GM06990 (cell line): ENCODE results near the gene ZNF579.
"Not testable (repeated sequence)": the region's sequence is repeated elsewhere in the genome, so short reads cannot be mapped to it uniquely, and the experiment has no call there.

Experiments
- DNase-seq: peaks from one replicate; pipeline ENCODE4 v3.0.0-alpha.2; 2011; ENCODE audit not compliant: insufficient read length; ENCODE audit errors: extremely low read depth
- H3K27me3 ChIP-seq: replicated peaks from 2 replicates; pipeline ENCODE4 v1.6.0; 2011; ENCODE audit warnings: low read length; ENCODE audit not compliant: control insufficient read depth, insufficient read depth
- H3K36me3 ChIP-seq: 2 replicates; pipeline ENCODE4 v1.5.1; 2011; ENCODE audit warnings: low read length; ENCODE audit not compliant: control insufficient read depth, insufficient read depth
- H3K4me3 ChIP-seq: replicated peaks from 2 replicates; pipeline ENCODE4 v1.5.1; 2011; ENCODE audit warnings: low read depth, mild to moderate bottlenecking, control low read depth, low read length
- TF ChIP-seq, protein P1 (sequence below): IDR thresholded peaks from 2 replicates; pipeline ENCODE4 v1.5.1; 2011; ENCODE audit warnings: low read length, control low read depth, mild to moderate bottlenecking, inconsistent platforms; ENCODE audit not compliant: insufficient read depth, poor library complexity, severe bottlenecking

Gene ZNF579

GRCh38 chr19:55535173-55535964, 45.3 kb downstream of the ZNF579 start:
- TF ChIP-seq, protein P1, sequence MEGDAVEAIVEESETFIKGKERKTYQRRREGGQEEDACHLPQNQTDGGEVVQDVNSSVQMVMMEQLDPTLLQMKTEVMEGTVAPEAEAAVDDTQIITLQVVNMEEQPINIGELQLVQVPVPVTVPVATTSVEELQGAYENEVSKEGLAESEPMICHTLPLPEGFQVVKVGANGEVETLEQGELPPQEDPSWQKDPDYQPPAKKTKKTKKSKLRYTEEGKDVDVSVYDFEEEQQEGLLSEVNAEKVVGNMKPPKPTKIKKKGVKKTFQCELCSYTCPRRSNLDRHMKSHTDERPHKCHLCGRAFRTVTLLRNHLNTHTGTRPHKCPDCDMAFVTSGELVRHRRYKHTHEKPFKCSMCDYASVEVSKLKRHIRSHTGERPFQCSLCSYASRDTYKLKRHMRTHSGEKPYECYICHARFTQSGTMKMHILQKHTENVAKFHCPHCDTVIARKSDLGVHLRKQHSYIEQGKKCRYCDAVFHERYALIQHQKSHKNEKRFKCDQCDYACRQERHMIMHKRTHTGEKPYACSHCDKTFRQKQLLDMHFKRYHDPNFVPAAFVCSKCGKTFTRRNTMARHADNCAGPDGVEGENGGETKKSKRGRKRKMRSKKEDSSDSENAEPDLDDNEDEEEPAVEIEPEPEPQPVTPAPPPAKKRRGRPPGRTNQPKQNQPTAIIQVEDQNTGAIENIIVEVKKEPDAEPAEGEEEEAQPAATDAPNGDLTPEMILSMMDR: no peak
- Histone ChIP-seq H3K4me3 (no peak overlapping the region), H3K27me3 (no peaks in the 10 kb centered on the region), H3K36me3 (no peaks in the 10 kb centered on the region)
- DNase-seq: no peak

DNA sequence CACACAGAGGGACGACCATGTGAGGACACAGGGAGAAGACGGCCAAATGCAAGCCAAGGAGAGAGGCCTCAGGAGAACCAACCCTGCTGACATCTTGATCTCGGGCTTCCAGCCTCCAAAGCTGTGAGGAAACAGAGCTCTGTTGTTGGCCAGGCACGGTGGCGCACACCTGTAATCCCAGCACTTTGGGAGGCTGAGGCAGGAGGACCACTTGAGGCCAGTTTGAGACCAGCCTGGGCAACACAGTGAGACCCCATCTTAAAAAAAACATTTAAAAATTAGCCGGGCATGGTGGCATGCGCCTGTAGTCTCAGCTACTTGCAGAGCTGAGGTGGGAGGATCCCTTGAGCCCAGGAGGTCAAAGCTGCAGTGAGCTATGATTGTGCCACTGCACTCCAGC, 46.4 kb downstream of the ZNF579 start:
- H3K27me3 ChIP-seq, H3K36me3 ChIP-seq, H3K4me3 ChIP-seq, DNase-seq: not testable (repeated sequence)

DNA sequence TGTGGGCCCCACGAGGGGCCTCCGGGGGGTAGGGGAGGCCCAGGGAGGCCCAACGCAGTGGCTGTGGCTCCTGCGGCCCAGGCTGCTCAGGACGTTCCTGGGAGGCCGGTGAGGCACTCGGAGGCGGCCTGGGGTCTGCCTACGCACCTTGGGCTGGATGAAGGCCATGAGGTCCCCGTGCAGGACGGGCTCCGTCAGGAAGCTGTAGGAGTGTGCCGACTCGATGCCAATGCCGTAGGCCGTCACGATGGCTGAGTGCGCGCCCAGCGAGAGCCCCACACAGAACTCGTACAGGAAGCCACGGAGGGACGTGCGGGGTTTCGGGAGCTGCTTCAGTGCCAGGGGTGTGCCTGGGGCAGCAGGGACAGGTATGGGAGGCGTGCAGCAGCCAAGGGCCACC, 49.7 kb downstream of the ZNF579 start:
- H3K36me3 ChIP-seq: no peaks in the 10 kb centered on the region
- no peak overlapping the region for H3K4me3 ChIP-seq
- no peaks in the 10 kb centered on the region for H3K27me3 ChIP-seq
- DNase-seq: no peak
- TF ChIP-seq, protein P1: no peak

DNA sequence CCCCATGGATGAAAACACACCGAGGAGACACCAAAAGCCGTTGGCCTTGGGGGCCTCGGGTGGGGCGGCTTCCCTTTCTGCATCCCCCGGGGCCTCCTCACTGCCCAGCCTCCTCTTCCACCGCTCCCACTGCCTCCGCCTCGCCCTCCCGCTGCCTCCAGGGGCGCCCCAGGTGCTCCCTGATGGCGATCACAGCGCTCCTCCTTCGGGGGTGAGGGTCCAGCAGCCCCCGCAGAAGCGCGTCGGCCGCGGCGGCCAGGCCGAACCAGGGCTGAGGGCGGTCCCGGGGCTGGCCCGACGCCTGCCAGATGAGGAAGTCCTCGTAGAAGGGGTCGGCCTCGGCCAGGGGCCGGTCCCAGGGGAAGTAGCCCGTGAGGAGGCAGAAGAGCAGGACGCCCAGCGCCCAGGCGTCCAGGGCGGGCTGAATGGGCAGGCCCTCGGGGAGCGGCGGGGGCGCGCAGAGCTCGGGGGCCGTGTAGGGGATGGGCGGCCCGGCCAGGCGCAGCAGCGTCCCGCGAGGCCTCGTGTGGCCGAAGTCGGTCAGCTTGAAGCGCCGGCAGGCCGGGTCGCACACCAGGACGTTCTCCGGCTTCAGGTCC, 50.9 kb downstream of the ZNF579 start:
- no peak for DNase-seq
- TF ChIP-seq, protein P1: no peak
- Histone ChIP-seq H3K27me3 (no peaks in the 10 kb centered on the region), H3K36me3 (no peaks in the 10 kb centered on the region), H3K4me3 (no peak overlapping the region)

DNA sequence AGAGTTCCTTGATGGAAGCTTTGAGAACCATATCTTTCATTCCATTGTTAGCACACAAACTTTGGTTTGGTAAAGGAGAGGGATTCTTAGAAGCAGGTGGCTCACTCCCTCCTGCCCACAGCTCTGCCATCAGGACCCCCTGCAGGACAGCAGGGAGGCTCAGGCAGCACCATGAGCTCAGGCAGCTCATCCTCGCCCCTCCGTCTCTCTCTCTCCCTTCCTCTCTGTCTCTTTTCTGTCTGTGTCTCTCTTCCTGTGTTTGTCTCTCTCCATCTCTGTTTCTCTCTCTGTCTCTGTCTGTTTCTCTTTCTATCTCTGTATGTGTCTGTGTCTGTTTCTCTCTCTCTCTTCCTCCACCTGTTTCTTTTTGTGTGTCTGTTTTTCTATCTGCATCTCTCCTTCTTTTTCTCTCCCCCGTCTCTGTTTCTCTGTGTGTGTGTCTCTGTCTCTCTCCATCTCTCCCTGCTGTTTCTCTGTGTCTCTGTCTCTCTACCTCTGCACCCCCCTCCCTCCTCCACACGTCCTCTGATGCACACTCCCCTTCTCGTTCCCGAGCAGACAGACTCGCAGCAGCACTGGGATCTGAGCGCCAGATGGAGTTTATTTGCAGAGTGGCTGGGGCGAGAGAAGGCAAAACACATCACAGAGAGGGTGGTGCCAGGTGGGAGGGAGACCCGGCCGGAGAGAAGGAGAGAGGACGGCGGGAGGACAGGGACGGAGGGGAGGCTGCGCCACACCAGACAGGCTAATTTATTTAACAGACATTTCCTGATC, 52.4 kb downstream of the ZNF579 start:
- H3K4me3 ChIP-seq: no peak overlapping the region
- H3K36me3 ChIP-seq: no peaks in the 10 kb centered on the region
- DNase-seq: no peak
- TF ChIP-seq, protein P1: no peak
- no peaks in the 10 kb centered on the region for H3K27me3 ChIP-seq

- no peak for DNase-seq
- Histone ChIP-seq H3K4me3 (no peak overlapping the region), H3K27me3 (no peaks in the 10 kb centered on the region), H3K36me3 (no peaks in the 10 kb centered on the region)
- TF ChIP-seq, protein P1: no peak
These were observed 53.2 kb downstream of the ZNF579 start for GRCh38 chr19:55527197-55528029.
